ENCODE measurements around the gene ARMC9.
"Not testable (repeated sequence)": the region's sequence is repeated elsewhere in the genome, so short reads cannot be mapped to it uniquely, and the experiment has no call there.

ARMC9 gene

GRCh38 chr2:231387904-231388724, 189.7 kb downstream of the ARMC9 start:
- peak; percentile 38 for DNase-seq

DNA sequence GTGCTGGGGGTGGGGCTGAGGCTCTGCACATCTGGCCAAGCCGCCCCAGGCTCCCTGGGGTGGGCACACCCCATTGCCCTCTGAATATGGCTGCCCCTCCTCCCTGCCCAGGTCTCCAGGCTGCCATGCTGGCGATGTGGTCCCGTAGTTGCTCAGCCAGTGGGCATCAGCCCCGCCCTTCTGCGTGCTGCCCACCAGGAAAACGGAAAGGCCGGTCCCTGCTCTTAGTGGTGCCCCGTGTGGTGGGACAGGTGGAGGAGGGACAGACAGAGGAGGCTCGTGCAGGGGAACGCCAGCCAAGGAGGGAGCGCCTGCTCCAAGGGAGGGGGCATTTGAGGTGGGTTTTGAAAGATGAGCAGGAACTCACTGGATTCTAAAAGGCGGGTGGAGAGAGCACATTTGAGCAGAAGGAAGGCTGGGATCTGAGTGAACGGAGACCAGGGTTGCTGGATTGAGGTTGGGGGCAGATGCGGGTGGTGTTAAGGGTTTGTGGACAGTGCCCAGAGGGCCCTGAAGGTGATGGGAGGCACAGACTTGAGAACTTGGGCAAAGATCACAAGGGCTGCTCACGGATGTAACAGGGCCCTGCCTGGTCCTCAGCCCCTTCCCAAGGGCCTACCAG, 190.4 kb downstream of the ARMC9 start:
- no peak for DNase-seq

GRCh38 chr2:231390667-231391066, 192.2 kb downstream of the ARMC9 start:
- no peak for DNase-seq

- no peak for DNase-seq
Observed at GRCh38 chr2:231391981-231392380, 193.6 kb downstream of the ARMC9 start.

- no peak for DNase-seq
Observed at GRCh38 chr2:231392431-231393148, 194.2 kb downstream of the ARMC9 start.

GRCh38 chr2:231393149-231394131, 195.0 kb downstream of the ARMC9 start:
- DNase-seq, result no peak

DNA sequence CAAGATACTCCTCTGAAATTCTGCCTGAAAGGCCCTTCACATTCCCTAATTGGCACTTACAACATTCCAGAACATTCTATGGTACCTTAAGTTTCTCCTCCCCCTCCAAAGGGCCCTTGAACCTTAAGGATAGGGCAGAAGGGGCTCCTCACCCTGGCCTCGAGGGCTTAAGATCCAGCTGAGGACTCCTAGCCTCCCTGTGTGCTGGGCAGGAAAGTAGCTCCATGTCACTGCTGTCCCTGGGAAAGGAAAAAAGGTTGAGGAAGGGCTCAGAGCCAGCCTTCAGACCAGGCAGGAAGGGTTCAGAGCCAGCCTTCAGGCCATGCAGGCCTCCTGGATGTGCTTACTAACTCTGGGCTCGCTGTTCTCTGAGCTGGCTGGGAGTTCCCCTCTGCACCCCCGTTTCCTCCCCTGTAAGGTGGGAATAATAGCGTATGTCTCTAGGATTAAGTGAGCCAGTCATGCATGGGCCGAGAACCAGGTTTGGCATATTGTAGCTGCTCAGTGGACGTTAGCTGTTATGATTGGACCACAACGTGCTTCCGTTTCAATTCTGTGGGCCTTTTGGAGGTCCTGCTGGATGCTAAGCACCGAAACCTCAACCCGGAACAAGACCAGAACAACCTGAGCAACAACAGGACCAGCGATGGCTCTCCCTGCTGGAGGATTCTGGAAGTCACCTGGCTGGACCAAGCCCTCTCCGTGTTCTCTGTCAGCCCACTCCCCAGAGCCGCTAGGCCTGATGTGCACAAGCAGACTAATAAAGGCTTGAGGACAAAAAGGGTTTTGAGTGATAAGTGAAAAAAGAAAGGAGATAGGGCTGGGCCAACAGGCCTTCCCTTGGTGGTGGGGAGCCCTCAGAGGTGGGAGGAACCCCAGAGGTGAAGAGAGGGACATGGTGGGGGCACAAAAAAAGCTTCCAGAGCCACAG, 196.0 kb downstream of the ARMC9 start:
- DNase-seq, result no peak

DNA sequence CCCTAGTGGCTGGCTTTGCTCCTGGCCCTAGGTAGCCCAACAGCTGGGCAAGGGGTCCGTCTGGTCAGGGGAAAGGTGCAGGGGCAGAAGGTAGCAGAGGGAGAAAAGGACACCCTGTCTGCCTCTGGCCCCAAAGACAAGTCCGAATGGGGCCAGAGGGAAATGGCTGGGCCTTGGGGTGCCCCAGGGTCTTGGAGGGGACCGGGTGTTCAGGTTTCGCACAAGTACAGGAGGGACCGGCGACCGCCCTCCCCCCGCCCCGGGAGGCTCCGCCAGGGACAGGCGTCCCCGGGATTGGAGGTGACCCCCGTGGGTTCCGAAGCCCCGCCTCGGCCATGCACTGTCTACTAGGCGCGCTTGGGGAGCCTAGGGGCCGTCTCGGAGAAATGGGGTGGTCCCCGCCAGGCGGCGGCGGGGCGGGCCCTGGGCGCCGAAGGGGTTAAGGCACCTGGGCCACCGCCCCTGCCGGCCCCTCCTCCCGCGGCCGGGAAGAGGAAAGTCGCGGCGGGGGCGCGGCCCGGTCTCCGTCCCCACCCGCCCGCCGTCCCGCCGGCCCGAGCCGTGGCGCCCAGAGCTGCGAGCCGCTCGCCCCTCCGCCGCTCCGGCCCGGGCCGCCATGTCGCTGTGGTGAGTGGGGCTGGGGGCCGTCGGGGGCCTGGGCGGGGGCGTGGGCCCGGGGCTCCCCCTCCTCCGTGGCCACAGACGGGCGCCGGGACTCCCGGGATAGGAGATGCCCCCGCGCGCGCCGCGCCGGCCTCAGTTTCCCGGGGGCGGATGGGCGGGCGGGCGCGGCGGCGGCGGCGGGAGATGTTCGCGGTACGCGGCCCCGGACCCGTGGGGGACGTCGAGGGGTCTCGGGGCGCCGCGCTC, 197.0 kb downstream of the ARMC9 start, which contains the start of gene B3GNT7:
Gene B3GNT7 (plus strand): TSS at position 523 of the 870 bp plus-strand sequence. CDS start 94 bp downstream, at position 617.
- no peak for DNase-seq

DNA sequence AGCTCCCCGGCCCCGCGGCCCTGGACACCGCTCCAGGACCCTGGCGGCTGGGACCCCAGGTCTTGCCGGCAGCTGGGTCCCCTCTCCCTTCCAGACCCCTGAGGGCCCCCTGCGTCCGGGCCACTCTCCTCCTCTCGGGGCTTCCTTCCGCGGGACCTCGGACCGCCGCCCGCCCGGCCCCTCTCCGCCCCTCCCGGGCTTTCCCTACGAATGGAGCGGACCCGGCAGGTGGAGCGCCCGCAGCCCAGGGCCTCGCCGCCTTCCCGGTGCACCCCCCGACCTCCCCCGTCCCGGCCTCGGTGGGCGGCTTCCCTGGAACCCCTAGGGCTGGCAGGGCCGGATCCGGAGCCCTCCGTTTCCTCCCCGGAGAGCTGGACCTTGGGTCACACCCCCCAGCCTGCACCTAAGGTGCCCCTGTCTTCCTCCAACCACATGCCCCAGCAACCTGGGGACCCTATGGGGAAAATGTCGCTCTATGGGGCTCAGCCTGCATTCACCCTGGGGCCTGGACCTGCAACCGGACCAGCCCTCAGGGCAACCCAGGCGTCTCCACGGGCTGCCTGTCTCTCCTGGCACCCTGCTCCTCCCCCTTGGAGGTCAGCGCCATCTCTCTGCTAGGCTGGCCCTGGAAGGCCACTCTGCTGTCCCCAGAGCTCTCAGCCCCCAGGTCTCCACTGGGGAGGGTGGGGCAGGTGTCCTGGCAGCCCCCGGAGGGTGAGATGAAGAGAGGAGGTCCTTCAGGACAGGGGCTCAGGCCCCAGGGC, 197.8 kb downstream of the ARMC9 start:
- DNase-seq, result no peak

DNA sequence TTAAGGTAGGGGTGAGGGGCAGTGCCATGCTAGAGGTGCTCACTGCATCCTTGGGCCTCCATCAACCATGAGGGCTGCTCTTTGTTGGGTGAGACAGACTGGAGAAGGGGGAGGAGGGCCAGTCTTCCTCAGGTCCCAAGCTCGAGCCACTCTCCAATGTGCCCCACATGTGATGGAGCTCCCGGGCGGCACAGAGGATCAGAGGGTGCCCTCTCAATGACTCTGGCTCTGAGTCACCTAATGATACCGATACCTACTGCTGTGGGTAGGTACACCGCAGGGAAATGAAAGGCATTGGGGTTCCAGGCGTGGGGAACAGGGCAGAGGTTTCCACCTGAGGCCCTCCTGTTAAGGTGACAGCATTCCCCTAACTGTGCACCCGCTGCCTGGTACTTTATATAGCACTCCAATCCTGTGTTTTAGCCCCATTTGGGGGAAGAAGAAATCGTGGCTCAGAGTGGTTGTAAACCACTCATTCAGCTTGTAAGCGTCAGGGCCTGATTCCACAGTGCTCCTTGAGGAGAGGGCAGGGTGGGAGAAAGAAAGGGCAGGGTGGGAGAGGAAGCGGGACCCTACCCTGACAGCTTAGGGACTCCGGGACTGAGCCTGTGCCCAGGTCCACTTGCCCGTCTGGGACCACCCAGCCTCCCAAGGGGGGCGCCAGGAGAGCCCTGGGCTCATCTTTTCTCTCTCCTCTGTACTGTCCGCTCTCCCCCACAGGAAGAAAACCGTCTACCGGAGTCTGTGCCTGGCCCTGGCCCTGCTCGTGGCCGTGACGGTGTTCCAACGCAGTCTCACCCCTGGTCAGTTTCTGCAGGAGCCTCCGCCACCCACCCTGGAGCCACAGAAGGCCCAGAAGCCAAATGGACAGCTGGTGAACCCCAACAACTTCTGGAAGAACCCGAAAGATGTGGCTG, 198.8 kb downstream of the ARMC9 start:
- no peak for DNase-seq

GRCh38 chr2:231397928-231398294, 199.5 kb downstream of the ARMC9 start:
- no peak for DNase-seq

DNA sequence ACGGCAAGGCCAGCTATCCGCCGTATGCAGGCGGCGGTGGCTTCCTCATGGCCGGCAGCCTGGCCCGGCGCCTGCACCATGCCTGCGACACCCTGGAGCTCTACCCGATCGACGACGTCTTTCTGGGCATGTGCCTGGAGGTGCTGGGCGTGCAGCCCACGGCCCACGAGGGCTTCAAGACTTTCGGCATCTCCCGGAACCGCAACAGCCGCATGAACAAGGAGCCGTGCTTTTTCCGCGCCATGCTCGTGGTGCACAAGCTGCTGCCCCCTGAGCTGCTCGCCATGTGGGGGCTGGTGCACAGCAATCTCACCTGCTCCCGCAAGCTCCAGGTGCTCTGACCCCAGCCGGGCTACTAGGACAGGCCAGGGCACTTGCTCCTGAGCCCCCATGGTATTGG, 200.2 kb downstream of the ARMC9 start:
- no peak for DNase-seq

- DNase-seq, result no peak
Observed at GRCh38 chr2:231399046-231399852, 200.8 kb downstream of the ARMC9 start.

- DNase-seq, result no peak
Observed at GRCh38 chr2:231399853-231400680, 201.6 kb downstream of the ARMC9 start.

DNA sequence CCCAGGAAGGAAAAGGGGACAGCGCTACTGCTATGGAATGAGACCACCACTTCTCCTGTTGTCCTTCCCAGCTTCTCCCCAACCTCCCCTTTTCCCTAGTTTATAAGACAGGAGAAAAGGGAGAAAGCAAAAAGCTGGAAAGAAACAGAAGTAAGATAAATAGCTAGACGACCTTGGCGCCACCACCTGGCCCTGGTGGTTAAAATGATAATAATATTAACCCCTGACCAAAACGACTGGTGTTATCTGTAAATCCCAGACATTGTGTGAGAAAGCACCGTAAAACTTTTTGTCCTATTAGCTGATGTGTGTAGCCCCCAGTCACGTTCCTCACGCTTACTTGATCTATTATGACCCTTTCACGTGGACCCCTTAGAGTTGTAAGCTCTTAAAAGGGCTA, 202.2 kb downstream of the ARMC9 start:
- DNase-seq, result not testable (repeated sequence)

DNA sequence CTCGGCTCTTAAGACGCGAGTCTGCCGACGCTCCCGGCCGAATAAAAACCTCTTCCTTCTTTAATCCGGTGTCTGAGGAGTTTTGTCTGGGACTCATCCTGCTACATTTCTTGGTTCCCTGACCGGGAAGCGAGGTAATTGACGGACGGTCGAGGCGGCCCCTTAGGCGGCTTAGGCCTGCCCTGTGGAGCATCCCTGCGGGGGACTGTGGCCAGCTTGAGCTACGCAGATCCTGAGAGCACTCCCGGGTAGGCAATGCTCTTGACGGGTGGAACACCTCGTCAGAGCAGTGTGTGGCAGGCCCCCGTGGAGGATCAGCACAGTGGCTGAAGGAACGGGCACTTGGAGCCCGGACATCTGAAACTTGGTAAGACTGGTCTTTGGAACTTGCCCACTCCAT, 202.7 kb downstream of the ARMC9 start:
- not testable (repeated sequence) for DNase-seq

Measured in fibroblast of upper back skin (primary cell).